NB4 (cell line): Measurements from ENCODE around the gene UBE2QL1.
A peak's percentile ranks its signal among the peaks of the same experiment; 100 is the strongest.

Experiments used
- DNase-seq: peaks from one replicate; pipeline ENCODE4 v3.0.0; 2010; ENCODE audit warnings: low read depth
- H3K4me3 ChIP-seq: one replicate; pipeline ENCODE4 v1.5.1; 2011; ENCODE audit warnings: mild to moderate bottlenecking, low read depth, low read length, moderate library complexity
- MYC ChIP-seq: IDR thresholded peaks from 2 replicates; pipeline ENCODE4 v1.6.1; 2011; ENCODE audit warnings: low read depth, low read length
- POLR2A ChIP-seq: IDR thresholded peaks from 2 replicates; pipeline ENCODE4 v1.6.1; 2011; ENCODE audit warnings: mild to moderate bottlenecking; ENCODE audit not compliant: insufficient read length; ENCODE audit errors: extremely low read depth
- TF ChIP-seq, protein P1 (sequence below): IDR thresholded peaks from 2 replicates; pipeline ENCODE4 v1.6.1; 2011; ENCODE audit warnings: low read depth, low read length
- TF ChIP-seq, protein P2 (sequence below): IDR thresholded peaks from one replicate; pipeline ENCODE4 v1.5.1; 2012; ENCODE audit warnings: low read depth, low read length

UBE2QL1 gene

DNA sequence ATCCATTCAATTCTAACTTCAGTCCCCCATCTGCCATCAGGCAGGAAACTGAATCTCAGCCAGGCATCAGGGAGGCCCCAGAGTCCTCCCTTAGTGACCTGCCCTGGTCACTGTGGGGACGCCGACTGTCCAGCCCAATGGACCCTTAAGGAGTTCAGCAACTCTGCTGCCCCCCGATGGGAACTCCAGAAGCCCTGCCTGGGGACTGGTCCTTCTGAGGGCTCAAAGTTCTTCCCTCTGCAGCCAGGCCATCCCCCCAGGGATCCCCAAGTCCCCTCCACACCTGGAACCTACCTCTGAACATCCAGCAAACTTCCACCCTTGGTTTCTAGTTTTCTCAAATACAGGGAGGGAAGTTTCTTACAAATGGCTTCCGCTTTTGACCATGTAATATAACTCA is 76.8 kb downstream of the UBE2QL1 start:
- DNase-seq: no peak
- TF ChIP-seq POLR2A (no peak), MYC (no peak)
- TF ChIP-seq, protein P1, sequence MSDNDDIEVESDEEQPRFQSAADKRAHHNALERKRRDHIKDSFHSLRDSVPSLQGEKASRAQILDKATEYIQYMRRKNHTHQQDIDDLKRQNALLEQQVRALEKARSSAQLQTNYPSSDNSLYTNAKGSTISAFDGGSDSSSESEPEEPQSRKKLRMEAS: no peak
- TF ChIP-seq, protein P2, sequence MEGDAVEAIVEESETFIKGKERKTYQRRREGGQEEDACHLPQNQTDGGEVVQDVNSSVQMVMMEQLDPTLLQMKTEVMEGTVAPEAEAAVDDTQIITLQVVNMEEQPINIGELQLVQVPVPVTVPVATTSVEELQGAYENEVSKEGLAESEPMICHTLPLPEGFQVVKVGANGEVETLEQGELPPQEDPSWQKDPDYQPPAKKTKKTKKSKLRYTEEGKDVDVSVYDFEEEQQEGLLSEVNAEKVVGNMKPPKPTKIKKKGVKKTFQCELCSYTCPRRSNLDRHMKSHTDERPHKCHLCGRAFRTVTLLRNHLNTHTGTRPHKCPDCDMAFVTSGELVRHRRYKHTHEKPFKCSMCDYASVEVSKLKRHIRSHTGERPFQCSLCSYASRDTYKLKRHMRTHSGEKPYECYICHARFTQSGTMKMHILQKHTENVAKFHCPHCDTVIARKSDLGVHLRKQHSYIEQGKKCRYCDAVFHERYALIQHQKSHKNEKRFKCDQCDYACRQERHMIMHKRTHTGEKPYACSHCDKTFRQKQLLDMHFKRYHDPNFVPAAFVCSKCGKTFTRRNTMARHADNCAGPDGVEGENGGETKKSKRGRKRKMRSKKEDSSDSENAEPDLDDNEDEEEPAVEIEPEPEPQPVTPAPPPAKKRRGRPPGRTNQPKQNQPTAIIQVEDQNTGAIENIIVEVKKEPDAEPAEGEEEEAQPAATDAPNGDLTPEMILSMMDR: no peak
- no peak overlapping the region for H3K4me3 ChIP-seq

DNA sequence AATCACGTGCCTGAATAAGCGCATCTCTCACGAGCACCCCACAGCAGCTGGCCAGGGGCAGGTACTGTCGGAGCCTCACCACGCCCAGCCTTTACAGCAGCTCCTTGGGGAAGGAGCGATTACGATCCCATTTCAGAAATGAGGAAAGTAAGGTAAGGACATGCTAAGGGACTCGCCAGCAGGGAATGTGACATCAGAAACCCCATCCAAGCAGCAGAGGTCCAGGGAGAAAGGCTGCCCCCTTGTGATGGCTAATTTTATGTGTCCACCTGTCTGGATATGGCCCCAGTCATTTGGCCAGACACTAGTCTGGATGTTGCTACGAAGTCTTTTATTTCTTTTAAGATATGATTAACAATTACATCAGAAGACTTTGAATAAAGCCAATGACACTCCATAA is 77.3 kb downstream of the UBE2QL1 start:
- no peak for TF ChIP-seq MYC
- TF ChIP-seq, protein P2: peak; percentile 48
- H3K4me3 ChIP-seq: no peak overlapping the region
- DNase-seq: peak; percentile 48

DNA sequence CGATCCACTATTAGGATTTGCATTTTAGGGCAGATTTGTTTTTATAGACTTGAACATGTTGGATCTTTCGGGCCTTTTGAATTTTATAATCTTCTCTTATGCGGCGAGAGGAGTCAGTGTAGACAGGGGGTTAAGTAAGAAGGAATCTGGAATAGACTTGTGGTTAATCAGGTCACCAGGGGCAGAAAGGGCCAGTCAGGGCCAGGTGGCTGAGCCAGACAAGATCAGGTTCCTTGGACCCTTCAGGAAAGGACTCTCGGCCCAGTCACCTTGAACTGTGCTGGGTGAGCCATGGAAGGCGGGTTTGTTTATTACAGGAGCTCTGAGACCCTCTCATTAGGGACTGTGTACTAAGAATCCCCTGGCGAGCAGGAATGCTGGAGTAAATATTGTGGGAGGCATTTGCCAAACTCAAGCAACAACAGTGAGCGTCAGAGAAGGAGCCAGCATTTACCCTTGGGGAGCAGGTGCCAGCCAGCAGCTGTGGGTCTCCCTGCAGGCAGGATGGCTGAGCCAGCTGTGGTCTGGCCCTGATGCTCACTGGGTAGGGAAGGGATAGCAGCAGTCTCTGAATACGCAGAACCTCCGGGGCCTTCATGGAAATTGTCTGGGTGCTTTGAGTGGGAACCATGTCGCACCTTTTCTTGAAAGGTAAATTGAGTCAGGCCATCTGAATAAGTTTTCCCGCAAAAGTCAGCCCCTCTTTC is 79.2 kb downstream of the UBE2QL1 start:
- TF ChIP-seq MYC (no peak), POLR2A (no peak)
- TF ChIP-seq, protein P2: no peak
- TF ChIP-seq, protein P1: no peak
- DNase-seq: no peak
- H3K4me3 ChIP-seq: no peak overlapping the region

DNA sequence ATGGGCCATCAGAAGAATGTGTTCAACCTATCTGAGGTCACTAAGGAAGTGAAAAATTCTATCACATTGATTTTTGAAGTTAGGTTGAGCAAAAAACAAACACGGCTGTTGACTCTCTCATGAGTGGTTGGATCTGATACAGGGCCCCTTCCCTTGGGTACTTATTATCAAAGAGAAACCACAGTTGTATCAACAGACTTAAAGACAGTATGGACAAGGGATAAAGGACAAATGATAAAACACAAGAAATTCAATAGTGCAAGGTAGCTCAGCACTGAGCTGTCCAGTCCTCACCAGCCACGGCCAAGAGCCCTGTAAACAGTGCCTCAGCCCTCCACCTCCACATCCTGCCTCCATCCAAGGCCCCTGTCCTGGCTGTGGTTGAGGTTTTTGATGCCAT is 86.9 kb downstream of the UBE2QL1 start:
- H3K4me3 ChIP-seq: no peak overlapping the region
- DNase-seq: no peak
- TF ChIP-seq, protein P2: no peak
- no peak for TF ChIP-seq POLR2A
- TF ChIP-seq, protein P1: no peak
- no peak for TF ChIP-seq MYC

DNA sequence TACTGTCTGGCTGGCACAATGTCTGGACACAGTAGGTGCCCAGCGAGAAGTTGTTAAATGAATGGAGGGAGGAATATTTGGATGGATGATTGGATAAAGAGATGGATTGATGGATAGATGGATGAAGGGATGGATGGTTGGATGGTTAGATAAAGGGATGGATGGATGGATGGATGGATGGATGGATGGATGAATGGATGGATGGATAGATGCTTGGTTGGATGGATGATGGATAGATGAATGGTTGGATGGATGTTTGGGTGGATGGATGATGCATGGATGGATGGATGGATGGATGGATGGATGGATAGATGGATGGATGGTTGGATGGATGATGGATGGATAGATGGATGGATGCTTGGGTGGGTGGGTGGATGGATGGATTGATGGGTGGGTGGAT is 90.4 kb downstream of the UBE2QL1 start:
- no peak for DNase-seq
- TF ChIP-seq, protein P1: no peak
- TF ChIP-seq MYC (no peak), POLR2A (no peak)
- TF ChIP-seq, protein P2: no peak
- no peak overlapping the region for H3K4me3 ChIP-seq
